Natural killer cell (primary cell): ENCODE results near the gene SMIM5. TPM values are rescaled to one million over a fixed set of nuclear protein-coding genes. Genes with fewer than 3 reads are reported as not detected.

Source experiments
- ATAC-seq, 3 donors: fragments of 150-1000 bp in 2 of 3; fragments of 200-7000 bp in 1 of 3; cut with Tn5 transposase; 1 replicate in 1 of 3; 2 replicates in 2 of 3; pipeline ENCODE4 v1.10.0; 2021; ENCODE audit warnings: mild to moderate bottlenecking in 2 of 3, moderate library complexity in 2 of 3
- DNase-seq, 2 donors: peaks; one replicate each; pipeline versions ENCODE4 v3.0.0 to v3.0.0-alpha.2; 2013 to 2021; ENCODE audit warnings: mixed read lengths in 1 of 2
- H3K27ac ChIP-seq: one replicate; pipeline ENCODE4 v1.5.1; 2013; ENCODE audit warnings: mild to moderate bottlenecking, low read length
- H3K27me3 ChIP-seq: one replicate; pipeline ENCODE4 v1.6.1; 2013; ENCODE audit warnings: low read length; ENCODE audit not compliant: control insufficient read depth, insufficient read depth
- H3K36me3 ChIP-seq: one replicate; pipeline ENCODE4 v1.6.1; 2013; ENCODE audit warnings: low read length; ENCODE audit not compliant: control insufficient read depth, insufficient read depth
- H3K4me1 ChIP-seq: one replicate; pipeline ENCODE4 v1.6.1; 2013; ENCODE audit warnings: low read length; ENCODE audit not compliant: control insufficient read depth, insufficient read depth
- H3K4me3 ChIP-seq: one replicate; pipeline ENCODE4 v1.5.1; 2013; ENCODE audit warnings: low read length
- H3K9me3 ChIP-seq: one replicate; pipeline ENCODE4 v1.6.1; 2013; ENCODE audit warnings: low read length; ENCODE audit not compliant: control insufficient read depth, insufficient read depth
- H3K27ac Mint-ChIP-seq, 2 donors: one replicate each; pipeline ENCODE4 v1.8.0; 2022; ENCODE audit warnings: mild to moderate bottlenecking in 2 of 2, mixed read lengths in 2 of 2, moderate library complexity in 1 of 2
- H3K27me3 Mint-ChIP-seq, 2 donors: one replicate each; pipeline ENCODE4 v1.8.0; 2022; ENCODE audit warnings: low read depth in 2 of 2, mixed read lengths in 2 of 2
- H3K36me3 Mint-ChIP-seq: one replicate; pipeline ENCODE4 v1.8.0; 2022; ENCODE audit warnings: mixed read lengths
- H3K4me1 Mint-ChIP-seq, 2 donors: one replicate each; pipeline ENCODE4 v1.8.0; 2022; ENCODE audit warnings: mixed read lengths in 2 of 2
- H3K4me3 Mint-ChIP-seq: one replicate; pipeline ENCODE4 v1.8.0; 2022; ENCODE audit warnings: mild to moderate bottlenecking, moderate library complexity, mixed read lengths
- H3K9me3 Mint-ChIP-seq, 2 donors: one replicate each; pipeline ENCODE4 v1.8.0; 2022; ENCODE audit warnings: mixed read lengths in 2 of 2
- whole genome bisulfite sequencing: methylation state at CpG from one replicate; pipeline ENCODE4 v1.1.7; 2013; ENCODE audit warnings: missing lambda C conversion rate; ENCODE audit not compliant: insufficient coverage; 5-methylcytosine and 5-hydroxymethylcytosine counted together
- intact Hi-C: fragments of 100-400 bp; cut with micrococcal nuclease; formaldehyde crosslinking; loops from one replicate; pipeline ENCODE4 v1.14.2; 2022
- total RNA-seq, 4 donors: library from RNA; stranded (reverse); fragments of 120-200 nt in 1 of 4; gene quantifications; one replicate each; pipeline versions ENCODE4 v1.2.3 to v1.2.4, GENCODE V29; 2013 to 2022
- TF ChIP-seq, protein P1 (sequence below): fragments of 200-600 bp; IDR thresholded peaks from one replicate; pipeline ENCODE4 v1.8.0; 2022; ENCODE audit warnings: antibody characterized with exemption

The SMIM5 gene
- total RNA-seq, 3 donors from 2014 or later (not counting 1 experiment from before 2014, with no cell fraction given), result 0.95 to 2.0 (median 1.5) TPM

DNA sequence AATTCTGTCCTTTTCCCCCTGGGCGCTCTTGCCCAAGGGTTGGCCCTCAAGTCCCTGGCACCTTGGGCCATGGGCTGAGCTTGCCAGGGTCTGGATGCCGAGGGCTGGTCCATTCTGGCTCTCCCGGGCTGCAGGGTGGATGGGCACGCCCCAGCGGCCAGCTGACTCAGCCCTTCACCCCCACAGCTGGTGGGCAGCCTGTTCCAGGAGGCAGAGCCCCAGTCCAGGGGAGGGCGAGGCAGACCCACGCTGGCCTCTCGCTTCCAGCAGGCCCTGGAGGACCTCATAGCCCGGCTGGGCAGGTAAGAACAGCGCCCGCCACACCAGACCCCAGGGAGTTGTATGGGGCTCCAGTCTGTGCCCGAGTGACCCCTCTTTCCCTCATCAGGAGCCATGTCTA lies 30.6 kb upstream of the SMIM5 start:
- no peaks in the 10 kb centered on the region for H3K36me3 ChIP-seq
- H3K27ac Mint-ChIP-seq, result no peak overlapping the region
- TF ChIP-seq, protein P1, sequence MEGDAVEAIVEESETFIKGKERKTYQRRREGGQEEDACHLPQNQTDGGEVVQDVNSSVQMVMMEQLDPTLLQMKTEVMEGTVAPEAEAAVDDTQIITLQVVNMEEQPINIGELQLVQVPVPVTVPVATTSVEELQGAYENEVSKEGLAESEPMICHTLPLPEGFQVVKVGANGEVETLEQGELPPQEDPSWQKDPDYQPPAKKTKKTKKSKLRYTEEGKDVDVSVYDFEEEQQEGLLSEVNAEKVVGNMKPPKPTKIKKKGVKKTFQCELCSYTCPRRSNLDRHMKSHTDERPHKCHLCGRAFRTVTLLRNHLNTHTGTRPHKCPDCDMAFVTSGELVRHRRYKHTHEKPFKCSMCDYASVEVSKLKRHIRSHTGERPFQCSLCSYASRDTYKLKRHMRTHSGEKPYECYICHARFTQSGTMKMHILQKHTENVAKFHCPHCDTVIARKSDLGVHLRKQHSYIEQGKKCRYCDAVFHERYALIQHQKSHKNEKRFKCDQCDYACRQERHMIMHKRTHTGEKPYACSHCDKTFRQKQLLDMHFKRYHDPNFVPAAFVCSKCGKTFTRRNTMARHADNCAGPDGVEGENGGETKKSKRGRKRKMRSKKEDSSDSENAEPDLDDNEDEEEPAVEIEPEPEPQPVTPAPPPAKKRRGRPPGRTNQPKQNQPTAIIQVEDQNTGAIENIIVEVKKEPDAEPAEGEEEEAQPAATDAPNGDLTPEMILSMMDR, result no peak
- H3K27me3 ChIP-seq, result no peaks in the 10 kb centered on the region
- DNase-seq (no peak), ATAC-seq (no peak)
- H3K4me3 Mint-ChIP-seq, result no peak overlapping the region
- no peak overlapping the region for H3K27ac ChIP-seq
- no peaks in the 10 kb centered on the region for H3K27me3 Mint-ChIP-seq
- H3K4me1 ChIP-seq, result no peaks in the 10 kb centered on the region
- intact Hi-C loops, result no loop called here
- no peak overlapping the region for H3K4me3 ChIP-seq
- 94% methylated on average over 12 of the region's 12 CpGs for WGBS
- H3K9me3 ChIP-seq, result no peaks in the 10 kb centered on the region
- H3K36me3 Mint-ChIP-seq, result no peaks in the 10 kb centered on the region
- H3K9me3 Mint-ChIP-seq, result no peaks in the 10 kb centered on the region
- H3K4me1 Mint-ChIP-seq, result peaks cover 0 to 5% of the 10 kb centered on the region in 2 donors

DNA sequence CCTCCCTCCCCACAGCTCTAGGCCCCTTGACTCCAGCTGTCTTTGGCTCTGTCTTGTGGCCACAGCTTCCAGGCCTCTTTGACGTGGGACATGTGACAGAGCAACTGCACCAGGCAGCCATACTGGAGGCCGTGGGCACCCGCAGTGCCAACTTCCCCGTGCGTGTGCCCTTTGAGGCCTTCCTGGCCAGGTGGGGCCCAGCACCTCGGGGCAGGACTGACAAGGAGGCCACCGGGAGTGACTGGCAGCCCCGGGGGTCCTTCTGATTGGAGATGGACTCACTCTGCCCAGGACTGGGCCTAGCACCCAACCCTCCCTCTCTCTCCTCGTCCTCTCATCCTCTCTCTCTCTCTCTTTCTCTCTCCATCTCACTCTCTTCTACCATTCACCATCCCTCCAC lies 30.1 kb upstream of the SMIM5 start:
- ATAC-seq (no peak), DNase-seq (no peak)
- H3K9me3 Mint-ChIP-seq, result no peaks in the 10 kb centered on the region
- peaks cover 0 to 5% of the 10 kb centered on the region in 2 donors for H3K4me1 Mint-ChIP-seq
- H3K36me3 Mint-ChIP-seq, result no peaks in the 10 kb centered on the region
- H3K27me3 Mint-ChIP-seq, result no peaks in the 10 kb centered on the region
- no peak overlapping the region for H3K4me3 Mint-ChIP-seq
- no peaks in the 10 kb centered on the region for H3K9me3 ChIP-seq
- TF ChIP-seq, protein P1, result no peak
- H3K36me3 ChIP-seq, result no peaks in the 10 kb centered on the region
- no peak overlapping the region for H3K27ac ChIP-seq
- 80% methylated on average over 9 of the region's 9 CpGs for WGBS
- no peaks in the 10 kb centered on the region for H3K4me1 ChIP-seq
- no peak overlapping the region for H3K4me3 ChIP-seq
- H3K27ac Mint-ChIP-seq, result no peak overlapping the region
- intact Hi-C loops, result no loop called here
- no peaks in the 10 kb centered on the region for H3K27me3 ChIP-seq

DNA sequence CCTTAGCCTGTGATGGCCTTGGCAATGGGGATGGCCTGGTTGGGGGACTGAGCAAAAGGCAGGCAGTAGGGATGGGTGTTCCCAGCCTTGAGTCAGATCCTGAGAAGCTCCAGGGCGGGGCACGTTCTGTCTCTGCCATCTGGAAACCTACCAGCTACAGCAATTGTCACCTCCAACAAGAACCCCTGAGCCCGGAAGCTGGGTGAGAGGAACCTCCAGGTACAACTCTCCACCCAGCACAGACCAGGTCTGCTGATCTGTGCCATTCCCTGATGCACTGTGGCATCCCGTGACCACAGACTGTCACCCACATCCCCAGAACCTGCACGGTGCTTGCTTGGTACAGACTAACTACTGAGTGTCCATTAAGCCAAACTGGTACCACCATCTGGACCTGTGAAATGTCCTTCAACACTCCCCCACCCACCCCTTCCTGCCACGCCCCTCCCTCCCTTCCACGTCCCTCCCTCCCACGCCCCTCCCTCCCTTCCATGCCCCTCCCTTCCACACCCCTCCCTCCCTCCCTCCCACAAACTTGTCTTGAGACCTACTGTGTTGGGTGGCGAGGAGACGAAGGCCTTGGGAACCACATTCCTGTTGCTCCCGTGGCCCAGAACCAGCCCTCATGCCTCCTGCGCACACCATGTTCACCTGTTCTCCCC lies 29.1 kb upstream of the SMIM5 start:
- WGBS, result 82% methylated on average over 10 of the region's 12 CpGs
- no peak overlapping the region for H3K27ac Mint-ChIP-seq
- Histone ChIP-seq H3K4me3 (no peak overlapping the region), H3K9me3 (no peaks in the 10 kb centered on the region), H3K4me1 (no peaks in the 10 kb centered on the region), H3K36me3 (no peaks in the 10 kb centered on the region), H3K27me3 (no peaks in the 10 kb centered on the region), H3K27ac (no peak overlapping the region)
- ATAC-seq, result no peak
- no peak for DNase-seq
- H3K4me3 Mint-ChIP-seq, result no peak overlapping the region
- no peaks in the 10 kb centered on the region for H3K27me3 Mint-ChIP-seq
- intact Hi-C loops, result no loop called here
- TF ChIP-seq, protein P1, result no peak
- peaks cover 0 to 5% of the 10 kb centered on the region in 2 donors for H3K4me1 Mint-ChIP-seq
- no peaks in the 10 kb centered on the region for H3K36me3 Mint-ChIP-seq
- H3K9me3 Mint-ChIP-seq, result no peaks in the 10 kb centered on the region

DNA sequence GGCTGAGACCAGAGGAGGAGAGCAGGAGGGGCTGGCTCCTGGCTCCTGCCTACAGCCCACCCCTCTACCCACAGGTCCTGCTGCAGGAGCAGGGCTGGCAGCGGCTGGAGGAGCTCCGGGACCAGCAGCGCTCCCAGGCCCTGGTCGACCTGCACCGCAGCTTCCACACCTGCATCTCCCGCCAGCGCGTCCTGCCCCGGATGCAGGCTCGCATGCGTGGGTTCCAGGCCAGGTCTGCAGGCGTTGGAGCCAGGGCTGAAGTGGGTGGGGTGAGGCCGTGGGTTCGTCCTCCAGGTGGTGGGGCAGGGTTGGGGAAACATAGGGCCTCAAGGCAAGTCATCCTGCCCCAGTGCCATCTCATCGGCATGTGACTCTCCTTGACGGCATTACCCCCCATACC lies 27.4 kb upstream of the SMIM5 start:
- no peaks in the 10 kb centered on the region for H3K36me3 ChIP-seq
- intact Hi-C loops, result no loop called here
- 88% methylated on average over 16 of the region's 16 CpGs for WGBS
- Mint-ChIP-seq H3K27me3 (no peaks in the 10 kb centered on the region), H3K36me3 (no peaks in the 10 kb centered on the region), H3K4me3 (no peak overlapping the region), H3K9me3 (no peaks in the 10 kb centered on the region), H3K27ac (no peak overlapping the region), H3K4me1 (peaks cover 0 to 5% of the 10 kb centered on the region in 2 donors)
- no peaks in the 10 kb centered on the region for H3K9me3 ChIP-seq
- TF ChIP-seq, protein P1, result no peak
- H3K27ac ChIP-seq, result no peak overlapping the region
- ATAC-seq, result no peak
- no peaks in the 10 kb centered on the region for H3K4me1 ChIP-seq
- no peak overlapping the region for H3K4me3 ChIP-seq
- no peak for DNase-seq
- no peaks in the 10 kb centered on the region for H3K27me3 ChIP-seq
